Urothelium cell line (cell line): ENCODE measurements around the gene ST7L.

Source experiments
- DNase-seq: peaks from one replicate; pipeline ENCODE4 v3.0.0; 2011; ENCODE audit warnings: low spot score, mixed read lengths
- FAIRE-seq: peaks from 2 replicates; lab custom pipeline; 2011; peaks lifted over from hg19 to GRCh38; lab: Jason Lieb, UNC

ST7L gene

DNA sequence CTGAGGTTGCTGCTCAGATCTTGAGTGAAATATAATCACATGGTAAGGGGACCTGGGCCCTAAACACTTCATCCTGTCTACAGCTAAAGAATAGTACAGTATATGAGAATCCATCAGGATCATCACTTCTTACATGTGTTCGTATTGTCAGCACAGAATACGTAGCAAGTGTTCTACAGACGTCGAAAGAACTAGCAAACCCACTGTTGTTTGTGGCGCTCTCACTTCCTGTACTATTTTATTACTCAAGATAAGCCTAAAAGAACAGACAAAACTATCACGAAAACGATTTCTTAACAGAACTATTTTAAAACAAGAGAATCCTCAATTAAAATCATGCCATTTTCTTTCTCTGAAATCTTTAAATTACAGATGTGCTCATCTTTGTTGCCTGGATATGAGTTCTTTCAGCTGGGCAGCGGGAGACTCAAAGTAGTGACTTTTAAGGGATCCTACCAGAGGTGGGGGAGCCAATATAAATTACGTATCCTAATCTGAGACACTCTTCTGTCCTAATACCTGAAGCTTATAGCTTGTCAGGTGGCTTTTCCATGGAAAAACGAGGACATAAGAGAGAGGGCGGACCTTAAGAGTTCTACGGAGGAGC lies 724 bp downstream of the ST7L start:
- DNase-seq, result no peak
- no peak for FAIRE-seq

DNA sequence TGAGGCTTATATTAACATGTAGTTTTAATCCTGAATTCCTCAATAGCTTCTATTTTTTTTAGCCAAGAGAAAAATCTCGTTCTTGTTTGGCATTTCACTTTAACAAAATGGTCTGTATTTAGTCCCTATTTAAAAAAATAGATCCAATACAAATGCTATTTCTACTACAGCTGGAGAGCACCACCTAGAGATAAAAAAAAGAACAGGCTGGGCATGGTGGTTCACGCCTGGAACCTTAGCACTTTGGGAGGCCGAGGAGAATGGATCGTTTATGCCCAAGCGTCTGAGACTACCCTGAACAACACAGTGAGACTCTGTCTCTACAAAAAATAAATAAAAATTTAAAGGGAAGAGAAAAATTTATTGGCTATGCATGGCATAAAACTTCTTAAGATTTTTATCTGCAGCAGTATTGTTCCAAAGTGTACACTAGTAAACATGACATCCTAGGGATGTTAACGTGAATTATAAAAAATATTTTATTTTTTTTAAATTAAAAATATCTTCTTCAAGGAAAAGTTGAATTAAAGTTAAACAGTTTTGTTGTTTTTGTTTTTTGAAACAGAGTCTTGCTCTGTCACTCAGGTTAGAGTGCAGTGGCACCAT lies 4.4 kb downstream of the ST7L start:
- DNase-seq, result peak; percentile 11

DNA sequence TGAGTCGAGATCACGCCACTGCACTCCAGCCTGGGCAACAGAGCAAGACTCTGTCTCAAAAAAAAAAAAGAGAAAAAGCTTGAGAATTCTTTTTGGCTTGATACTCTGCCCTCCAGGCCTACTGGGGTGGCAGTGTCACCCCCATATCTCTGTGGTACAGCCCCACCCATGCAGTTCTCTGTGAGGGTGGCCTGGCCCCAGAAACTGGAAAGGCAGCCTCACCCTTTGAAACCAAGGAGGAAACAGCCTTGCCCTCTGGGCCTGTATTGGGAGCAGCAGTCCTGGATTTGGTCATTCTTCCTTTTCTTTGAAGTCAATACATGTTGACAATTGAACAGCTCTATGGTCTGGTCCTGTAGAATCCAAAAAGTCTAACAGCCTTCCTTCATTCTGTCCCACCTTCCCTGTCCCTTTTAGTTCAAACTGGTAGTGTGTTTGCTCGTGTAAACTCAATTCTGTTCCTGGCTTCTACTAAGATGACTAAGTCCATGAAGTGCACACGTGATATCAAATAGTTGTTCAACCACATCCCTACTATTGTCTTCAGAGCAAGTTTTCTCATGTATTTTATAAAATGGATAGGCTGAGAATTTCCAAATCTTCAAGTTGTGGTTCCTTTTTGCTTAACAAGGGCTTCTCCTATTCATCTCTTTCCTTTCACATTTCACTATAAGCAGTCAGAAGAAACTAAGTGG lies 13.2 kb downstream of the ST7L start:
- FAIRE-seq (no peak), DNase-seq (no peak)

More for the DNA sequence above, 4.4 kb downstream of the ST7L start:
- no peak for FAIRE-seq

DNA sequence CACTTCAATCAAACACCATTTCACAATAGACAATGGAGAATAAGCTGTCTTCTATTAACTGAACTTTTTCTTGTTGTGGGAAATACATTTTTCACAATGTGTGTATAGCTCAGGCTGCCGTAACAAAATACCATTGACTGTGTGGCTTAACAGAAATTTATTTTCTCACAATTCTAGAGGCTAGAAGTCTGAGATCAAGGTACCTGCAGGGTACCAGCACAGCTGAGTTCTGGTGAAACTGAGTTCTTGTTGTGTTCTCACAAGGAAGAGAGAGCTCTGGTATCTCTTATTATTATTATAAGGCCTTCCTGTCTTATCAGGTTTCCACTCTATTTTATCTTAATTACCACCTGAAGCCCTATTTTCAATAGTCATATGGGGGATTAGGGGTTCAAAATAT lies 15.4 kb downstream of the ST7L start:
- DNase-seq (no peak), FAIRE-seq (no peak)

DNA sequence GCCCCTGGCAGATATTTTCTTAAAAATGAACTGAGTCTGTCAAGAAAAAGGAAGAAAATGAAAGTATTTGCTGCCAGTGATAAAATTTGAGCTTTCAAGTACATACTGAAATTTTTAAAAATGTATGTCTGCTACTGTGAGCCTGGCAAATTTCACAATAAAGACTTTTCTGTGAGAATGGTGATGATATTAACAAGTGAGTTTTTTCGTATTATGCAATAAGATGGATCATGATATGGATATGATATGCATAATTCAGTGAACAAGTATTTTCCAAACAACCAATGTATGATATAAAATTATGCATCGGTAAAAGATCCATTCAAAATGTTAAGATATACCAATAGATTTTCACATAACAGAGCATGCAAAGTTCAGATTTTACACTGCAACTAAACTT lies 15.9 kb downstream of the ST7L start:
- no peak for FAIRE-seq
- no peak for DNase-seq

DNA sequence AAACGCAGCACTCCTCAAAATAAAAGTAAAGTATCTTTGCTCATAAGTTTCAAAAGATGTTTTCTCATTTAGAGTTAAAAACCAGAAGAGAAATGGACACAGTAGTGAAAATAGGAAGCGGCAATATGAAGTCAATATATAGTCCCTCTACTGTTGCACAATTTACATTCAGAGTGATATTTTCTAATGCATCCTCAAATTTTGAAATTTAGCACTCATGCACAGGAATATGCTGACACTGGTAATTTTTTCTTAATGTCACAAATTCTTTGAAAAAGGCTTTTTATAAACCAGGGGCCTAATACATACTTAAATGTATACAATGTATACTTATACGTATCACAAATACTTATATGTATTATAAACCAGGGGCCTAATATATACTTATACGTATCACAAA lies 19.5 kb downstream of the ST7L start:
- no peak for DNase-seq
- FAIRE-seq, result no peak

DNA sequence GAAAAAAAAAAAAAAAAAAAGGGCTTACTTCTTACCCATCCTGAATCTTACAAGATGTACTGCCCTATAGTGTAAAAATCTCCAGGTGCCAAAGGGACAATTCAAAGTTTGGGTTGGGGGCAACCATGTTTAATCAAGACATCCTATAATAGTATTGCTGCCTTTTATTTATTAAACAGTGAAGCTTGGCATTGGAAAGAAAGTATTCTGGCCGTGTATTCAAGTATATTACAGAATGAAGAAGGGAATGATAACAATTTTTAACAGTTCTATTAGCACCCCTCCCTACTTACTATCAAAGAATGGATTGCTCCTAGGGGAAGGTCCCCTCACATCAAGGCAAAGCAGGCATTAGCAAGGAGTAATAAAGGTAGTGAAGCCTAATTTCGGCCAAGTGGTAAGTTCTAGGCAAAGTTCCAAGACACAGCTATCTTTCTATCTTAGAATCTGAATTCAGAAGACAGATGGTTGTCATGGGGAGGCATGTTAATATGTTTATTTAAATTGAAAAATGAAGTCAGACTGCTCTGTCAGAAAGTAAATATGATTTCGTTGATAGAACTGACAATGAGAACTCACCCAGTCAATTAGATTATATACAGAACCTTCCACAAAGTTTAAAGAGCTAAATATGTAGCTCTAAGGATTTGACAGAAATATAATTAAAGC lies 24.6 kb downstream of the ST7L start:
- no peak for FAIRE-seq
- no peak for DNase-seq

DNA sequence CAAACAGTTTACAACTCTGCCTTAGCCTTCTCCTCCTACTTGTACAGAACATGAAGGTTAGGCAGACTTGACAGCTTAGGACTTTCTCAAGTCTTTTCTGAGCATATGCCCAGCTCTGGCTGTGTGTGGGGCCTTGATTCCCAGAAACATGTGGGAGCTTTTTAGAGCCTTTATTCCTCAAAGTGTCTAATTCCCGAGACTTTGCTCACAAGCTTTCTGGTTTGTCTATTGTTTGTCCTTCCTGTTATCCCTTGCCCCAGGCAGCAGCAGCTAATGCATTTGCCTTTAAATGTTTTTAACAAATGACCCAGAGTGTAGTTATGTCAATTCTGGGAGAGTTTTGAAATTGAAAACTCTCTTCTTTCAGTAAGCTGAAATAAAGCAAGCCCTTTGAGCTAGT lies 29.2 kb downstream of the ST7L start:
- FAIRE-seq (no peak), DNase-seq (no peak)

DNA sequence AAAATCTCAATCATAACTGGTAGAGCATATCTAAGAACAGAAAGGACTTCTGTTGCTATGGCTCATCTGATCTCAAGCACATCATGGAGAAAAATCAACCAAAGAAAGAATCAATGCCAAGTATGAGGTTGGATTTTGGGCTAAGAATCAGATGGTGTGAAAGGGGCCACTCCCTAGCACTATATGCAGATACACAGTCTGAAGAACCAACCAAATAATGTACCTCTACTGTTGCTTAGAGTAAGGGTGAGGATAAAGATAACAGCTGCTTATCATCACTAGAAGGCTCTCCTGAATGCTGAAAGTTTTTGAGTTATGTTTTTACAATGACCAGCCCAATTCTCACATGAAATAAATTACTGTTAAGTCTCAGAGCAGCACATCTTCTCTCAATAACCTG lies 35.6 kb downstream of the ST7L start:
- FAIRE-seq (peak; percentile 5), DNase-seq (no peak)

DNA sequence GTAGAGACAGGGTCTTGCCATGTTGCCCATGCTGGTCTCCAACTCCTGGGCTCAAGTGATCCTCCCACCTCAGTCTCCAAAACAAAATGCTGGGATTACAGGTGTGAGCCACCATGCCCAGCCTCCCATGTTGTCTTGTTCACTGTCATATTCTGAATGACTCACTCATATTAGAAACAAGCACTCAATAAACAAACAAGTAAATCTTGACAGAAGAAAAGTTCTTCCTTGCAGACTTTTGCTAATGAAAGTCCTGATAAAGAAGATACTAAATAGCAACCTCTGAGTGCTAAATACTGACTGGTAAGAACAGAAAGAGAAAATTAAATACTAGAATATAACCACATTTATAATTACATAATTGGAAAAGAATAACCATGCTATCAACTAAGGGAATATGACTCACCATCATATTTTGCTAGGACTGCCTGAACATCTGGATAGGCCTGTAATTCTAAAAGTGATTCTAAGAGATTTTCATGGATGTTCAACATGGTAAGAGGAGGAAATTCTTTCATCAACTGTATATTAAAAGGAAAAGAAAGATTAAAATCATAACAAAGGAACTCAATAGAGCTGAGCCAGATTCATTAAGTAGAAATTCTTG lies 37.3 kb downstream of the ST7L start:
- no peak for FAIRE-seq
- DNase-seq, result no peak

DNA sequence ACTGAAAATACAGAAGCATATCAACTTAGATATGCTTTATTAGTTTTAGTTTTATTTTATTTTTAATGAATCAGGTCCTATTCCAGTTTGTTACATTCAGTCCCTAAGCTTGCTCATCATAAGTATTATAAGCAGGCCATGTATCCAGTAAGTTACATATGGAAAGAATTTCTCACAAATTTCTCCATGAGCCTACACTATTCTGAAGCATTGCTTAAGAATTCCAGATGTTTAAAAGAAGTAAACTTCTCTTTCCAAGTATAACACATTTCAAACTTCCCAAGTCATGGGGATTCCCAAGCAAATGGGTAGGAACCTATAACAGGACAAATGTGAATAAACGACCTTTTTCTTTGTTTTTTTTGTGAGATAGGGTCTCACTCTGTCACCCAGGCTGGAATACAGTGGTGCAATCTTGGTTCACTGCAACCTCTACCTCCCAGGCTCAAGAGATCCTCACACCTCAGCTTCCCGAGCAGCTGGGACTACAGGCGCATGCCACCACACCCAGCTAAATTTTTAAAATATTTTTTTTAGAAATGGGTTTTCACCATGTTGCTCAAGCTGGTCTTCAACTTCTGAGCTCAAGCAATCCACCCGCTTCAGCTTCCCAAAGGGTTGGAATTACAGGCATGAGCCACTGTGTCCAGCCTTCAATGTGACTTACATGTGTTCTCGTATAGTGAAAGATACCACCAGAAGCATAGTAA lies 39.0 kb downstream of the ST7L start:
- DNase-seq, result no peak
- no peak for FAIRE-seq

DNA sequence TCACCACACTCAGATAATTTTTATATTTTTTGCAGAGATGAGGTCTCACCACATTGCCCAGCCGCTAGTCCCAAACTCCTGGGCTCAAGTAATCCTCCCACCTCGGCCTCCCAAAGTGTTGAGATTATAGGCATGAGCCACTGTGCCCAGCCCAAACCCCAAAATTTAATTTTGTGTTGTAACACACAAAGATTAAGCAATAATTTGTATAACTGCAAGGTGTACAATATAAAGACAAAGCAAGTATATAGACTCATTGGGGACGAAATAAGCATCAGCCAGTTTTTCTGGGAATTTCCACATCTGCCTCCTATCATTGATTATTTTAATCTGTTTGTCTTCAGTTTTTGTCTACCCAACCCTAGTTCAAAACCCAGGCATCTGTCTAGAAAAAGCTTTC lies 42.7 kb downstream of the ST7L start:
- FAIRE-seq (no peak), DNase-seq (no peak)

DNA sequence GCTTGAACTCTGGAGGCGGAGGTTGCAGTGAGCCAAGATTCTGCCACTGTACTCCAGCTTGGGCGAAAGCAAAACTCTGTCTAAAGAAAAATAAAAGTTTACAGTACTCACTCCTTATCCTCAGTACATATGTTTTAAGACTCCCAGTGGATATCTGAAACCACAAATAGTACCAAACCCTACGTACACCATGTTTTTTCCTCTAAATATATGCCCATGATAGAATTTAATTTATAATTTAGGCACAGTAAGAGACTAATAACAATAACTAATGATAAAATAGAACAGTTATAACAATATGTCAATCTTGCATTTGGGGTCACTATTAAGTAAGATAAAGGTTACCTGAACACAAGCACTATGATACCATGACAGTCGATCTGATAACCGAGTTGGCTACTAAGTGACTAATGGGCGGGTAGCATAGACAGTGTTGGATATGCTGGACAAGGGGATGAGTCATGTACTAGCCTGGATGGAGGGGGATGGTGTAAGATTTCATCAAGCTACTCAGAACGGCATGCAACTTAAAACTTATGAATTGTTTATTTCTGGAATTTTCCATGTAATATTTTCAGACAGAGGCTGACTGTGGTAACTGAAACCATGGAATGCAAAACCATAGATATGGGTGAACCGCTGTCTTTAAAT lies 43.7 kb downstream of the ST7L start:
- DNase-seq (peak; percentile 48), FAIRE-seq (peak; percentile 96)

DNA sequence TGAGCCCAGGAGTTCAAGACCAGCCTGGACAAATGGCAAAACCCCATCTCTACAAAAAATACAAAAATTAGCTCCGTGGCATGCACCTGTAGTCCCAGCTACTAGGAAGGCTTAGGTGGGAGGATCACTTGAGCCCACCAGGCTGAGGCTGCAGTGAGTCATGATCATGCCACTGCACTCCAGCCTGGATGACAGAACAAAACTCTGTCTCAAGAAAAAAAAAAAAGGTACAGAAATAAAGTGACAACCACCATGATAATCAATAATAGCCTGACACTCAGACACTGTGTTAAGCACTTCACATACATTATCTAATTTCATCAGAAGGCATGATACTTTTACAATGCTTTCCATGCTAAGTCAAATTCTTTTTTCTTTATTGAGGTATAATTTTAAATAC lies 53.1 kb downstream of the ST7L start:
- DNase-seq (no peak), FAIRE-seq (no peak)

DNA sequence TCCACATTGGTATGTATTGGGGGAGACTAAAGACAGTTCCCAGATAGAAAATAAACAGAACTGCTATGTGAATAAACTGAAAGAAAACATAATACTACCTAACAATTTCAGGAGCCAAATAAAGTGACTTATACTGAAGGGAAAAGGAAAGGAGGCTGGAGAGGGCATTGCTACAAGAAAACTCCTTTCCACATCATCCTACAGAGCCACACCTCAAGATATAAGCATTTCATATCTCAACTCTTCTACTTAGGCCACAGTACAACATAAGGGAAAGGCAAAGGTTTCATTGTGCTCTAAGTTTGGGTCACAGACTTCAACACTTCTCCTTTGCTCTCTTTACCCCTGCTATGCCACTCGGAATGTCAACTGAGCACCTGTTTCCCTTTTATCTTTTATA lies 54.9 kb downstream of the ST7L start:
- FAIRE-seq (no peak), DNase-seq (no peak)

DNA sequence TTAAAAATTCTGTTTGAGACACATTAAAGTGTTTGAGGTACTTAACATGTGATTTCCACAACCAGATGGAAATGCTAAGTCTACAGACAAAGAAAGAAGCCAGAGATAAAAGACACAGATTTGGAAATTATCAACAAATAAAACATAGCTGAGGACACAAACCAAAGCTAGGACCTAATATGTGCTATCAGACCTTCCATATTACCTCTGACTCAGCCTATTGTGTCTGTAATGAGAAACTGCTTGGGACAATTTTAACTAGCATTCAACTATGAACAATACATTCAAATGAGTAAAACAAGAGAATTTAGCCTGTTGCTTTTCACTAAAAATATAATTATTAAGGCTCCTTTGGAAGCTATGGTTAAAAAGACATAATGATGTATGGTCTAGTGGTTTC lies 55.6 kb downstream of the ST7L start:
- FAIRE-seq (no peak), DNase-seq (no peak)

DNA sequence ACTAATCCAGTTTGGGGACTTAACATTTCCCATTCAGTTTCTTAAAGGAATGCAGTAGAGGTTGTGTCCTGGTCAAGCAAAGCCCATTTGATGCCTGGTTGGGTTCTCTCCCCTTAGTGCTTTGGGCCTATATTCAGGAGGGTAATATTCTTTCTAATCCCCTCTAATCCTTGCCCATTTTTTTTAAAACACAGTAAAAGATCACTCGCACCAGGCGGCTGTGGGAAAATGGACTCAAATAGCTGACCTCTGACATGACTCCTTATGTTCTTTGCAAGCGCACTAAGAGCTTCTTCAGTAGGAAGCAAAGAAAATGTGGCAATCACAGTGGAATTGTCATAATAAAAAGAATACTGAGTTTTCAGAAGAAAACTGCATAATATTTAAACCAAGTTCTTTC lies 60.3 kb downstream of the ST7L start:
- FAIRE-seq, result no peak
- no peak for DNase-seq

DNA sequence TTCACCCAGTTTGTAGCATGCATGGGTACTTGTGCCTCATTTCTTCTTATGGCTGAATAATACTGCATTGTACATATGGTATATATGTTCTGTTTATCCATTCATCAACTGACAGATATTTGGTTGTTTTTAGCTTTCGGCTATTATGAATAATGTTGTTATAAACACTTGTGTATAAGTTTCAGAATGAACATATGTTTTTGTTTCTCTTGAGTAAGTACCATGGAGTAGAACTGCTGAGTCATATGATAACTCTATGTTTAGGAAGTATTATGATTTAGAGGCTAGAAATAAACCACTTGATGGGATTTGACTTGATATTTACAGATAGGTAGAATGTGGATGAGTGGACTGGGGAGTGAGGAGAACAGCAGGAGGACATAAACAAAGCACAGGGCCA lies 61.6 kb downstream of the ST7L start:
- no peak for DNase-seq
- no peak for FAIRE-seq

DNA sequence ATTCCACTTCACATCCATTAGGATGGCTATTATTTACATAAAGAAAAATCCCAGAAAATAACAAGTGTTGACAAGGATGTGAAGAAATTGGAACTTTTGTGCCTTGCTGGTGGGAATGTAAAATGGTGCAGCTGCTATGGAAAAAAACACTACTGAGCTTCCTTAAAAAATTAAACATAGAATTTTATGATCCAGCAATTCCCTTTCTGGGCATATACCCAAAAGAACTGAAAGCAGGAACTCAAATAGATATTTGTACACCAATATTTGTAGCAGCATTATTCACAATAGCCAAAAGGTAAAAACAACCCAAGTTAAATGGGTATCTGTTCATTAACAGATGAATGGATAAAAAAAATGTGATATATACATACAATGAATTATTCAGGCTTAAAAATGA lies 64.5 kb downstream of the ST7L start:
- DNase-seq (no peak), FAIRE-seq (no peak)

DNA sequence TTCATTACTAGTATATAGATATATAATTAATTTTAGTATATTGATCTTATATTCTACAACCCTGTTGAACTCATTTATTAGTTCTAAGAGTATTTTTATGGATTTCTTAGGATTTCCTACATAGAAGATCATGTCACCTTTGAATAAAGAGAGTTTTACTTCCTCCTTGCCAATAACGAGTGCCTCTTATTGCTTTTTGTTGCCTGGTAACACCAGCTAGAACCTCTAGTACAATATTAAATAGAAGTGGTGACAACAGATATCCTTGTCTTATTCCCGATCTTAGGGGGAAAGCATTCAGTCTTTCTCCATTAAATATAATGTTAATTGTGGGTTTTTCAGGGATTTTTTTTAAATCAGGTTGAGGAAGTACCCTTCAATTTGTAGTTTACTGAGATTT lies 69.4 kb downstream of the ST7L start:
- FAIRE-seq (no peak), DNase-seq (no peak)

DNA sequence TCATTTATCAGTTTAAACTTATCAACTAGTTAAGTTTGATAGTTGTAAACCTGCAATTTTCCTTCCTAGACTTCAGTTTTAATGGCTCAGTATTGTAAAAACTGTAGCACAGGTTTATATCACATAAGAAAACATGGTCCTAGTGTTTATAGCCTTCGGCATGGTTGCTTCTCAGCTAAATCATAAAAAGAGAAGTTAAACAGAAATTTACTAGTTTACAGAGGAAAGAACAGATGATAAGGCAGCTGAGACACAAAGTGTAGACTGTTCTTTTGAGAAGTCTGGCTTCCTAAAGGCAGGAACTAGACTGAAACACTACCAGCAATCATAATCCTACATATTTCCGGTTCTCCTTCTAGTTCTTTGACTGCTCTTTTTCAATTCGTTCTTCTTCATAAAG lies 70.4 kb downstream of the ST7L start:
- DNase-seq (no peak), FAIRE-seq (no peak)
